ENCODE data around the gene BANP. TPM values are rescaled to one million over a fixed set of nuclear protein-coding genes. Genes with fewer than 3 reads are reported as not detected.

The BANP gene
- total and polyA plus RNA-seq, 2 of the 8 experiments (the other 6 are each of a cell fraction or from before 2014, with no cell fraction given), result 25.8 to 39.8 TPM

DNA sequence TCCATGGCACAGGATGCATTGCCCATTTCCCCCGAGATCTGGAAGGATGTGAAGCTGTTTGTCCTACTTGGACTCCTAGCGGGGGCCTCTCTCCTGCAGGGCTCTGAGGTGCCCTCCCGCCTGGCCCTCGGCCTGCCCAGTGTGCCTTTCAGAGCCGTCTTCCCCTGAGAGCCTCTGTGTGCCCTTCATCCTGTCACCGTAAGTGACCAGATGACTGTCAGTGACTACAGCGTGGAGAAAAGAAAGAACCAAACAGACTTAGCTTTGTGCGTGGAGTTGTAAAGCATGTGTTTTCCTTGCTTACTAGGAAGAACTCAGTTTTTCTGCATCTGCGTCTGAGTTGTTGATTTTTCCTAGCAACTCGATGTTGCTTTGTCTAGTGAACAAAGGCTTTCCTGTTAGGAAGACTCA, 56.1 kb downstream of the BANP start (continued):
- TF ChIP-seq CTBP2 (IDR thresholded peaks at IDR 0.05; ENCODE audit: borderline replicate concordance, insufficient read depth, insufficient read length, low read length), result no peak
- TF ChIP-seq, protein P1, sequence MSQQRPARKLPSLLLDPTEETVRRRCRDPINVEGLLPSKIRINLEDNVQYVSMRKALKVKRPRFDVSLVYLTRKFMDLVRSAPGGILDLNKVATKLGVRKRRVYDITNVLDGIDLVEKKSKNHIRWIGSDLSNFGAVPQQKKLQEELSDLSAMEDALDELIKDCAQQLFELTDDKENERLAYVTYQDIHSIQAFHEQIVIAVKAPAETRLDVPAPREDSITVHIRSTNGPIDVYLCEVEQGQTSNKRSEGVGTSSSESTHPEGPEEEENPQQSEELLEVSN (IDR thresholded peaks at IDR 0.05), result no peak
- TF ChIP-seq POU5F1 (IDR thresholded peaks at IDR 0.05; ENCODE audit: low read depth, low read length), result no peak
